HG02759 (cell line): ENCODE results near the gene TLR5.
"Not testable (repeated sequence)": the region's sequence is repeated elsewhere in the genome, so short reads cannot be mapped to it uniquely, and the experiment has no call there.

Source experiments
- ATAC-seq: cut with Tn5 transposase; IDR thresholded peaks from one replicate; pipeline ENCODE4 v1.9.1; 2021; ENCODE audit warnings: mild to moderate bottlenecking, moderate library complexity; ENCODE audit not compliant: unreplicated experiment

The TLR5 gene

DNA sequence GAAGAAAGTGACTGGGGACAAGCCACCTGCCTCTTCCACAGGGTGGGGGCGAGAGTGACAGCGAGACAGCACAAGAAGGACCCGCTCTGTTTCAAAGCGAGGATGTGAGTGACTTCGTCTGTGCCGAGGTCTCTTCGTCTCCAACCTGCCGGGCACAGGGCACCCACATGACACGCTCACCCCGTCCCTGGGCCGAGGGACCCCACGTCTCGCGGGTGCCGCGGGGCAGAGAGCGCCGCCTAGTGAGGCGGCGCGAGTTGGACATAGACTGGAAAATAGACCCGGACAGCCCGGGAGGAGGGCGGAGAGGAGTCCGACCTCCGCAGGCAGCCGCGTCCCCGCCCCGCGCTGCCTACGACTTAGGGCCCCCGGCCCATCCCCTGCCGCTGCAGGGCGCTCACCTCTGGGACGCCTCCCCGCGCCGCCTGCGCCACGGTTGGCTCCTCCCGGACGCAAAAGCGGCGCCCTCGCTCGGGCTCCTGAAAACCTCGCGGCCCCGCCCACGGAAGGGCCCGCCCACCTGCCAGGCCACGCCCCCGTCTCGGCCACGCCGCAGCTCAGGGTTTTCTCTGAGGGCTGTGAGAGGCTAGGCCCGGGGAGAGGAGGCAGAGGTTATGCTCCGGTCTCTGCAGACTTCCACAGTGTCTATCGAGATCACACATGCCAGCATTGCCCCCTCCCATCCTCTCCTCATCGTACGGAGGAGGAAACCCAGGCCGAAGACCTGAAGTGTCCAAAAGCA is at the start of gene TLR5:
TLR5 (minus strand) TSS at position 454 of the 742 bp plus-strand sequence. CDS start 30,217 bp downstream, outside the sequence.
- ATAC-seq = peak; percentile 92

DNA sequence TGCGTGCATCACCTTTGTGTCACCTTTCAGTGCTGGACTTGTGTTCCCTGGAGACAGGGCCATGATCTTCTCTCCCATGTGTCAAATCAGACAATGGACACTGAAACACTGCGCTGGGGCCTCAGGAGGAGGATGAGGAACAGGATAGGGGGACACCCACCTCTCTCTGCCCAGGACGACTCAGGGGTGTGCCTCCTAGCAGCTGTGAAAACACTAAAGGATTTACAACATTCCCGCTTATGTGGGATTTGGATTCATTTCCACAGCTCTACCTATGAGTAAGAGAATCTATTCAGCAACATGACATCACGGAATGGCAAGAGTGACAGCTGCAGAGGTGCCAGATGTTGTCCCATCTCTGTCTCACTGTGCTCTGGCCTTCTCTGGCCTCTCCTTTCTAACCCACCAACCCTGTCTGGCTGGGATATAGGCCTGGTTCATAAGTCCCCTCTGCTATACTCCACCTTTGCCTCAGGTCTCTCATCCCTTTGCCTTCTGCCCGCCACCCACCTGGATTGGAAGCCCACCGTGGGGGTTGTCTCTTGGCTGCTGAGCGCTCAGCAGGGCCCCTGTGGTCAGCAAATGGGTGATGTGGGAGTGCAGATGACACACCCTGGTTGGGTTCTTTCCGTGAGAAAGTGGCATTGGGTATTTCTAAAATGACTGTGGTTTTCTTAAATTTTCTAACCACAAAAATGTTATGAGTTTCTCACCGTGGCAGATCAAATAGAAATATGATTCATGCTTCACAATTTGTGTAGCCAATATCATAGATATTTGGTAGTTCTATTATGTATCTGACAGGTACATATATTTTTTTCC is 47.1 kb upstream of the TLR5 start:
- peak; percentile 77 for ATAC-seq

- ATAC-seq = no peak
These were observed 46.5 kb upstream of the TLR5 start for GRCh38 chr1:223189525-223189902.

GRCh38 chr1:223188618-223189356 is 45.7 kb upstream of the TLR5 start:
- no peak for ATAC-seq

DNA sequence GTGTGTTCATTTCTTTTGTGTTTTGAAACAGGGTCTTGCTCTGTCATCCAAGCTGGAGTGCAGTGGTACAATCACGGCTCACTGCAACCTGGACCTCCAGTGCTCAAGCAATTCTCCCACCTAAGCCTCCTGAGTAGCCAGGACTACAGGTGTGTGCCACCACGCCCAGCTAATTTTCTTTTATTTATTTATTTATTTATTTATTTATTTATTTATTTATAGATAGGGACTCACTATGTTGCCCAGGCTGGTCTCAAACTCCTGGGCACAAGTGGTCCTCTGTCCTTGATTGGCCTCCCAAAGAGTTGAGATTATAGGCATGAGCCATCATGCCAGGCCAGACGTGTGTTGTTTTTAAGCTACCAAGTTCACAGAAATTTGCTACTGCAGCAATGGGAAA is 43.8 kb upstream of the TLR5 start:
- ATAC-seq = no peak

GRCh38 chr1:223183268-223183862 is 40.3 kb upstream of the TLR5 start:
- no peak for ATAC-seq

- ATAC-seq = no peak
These were observed 37.8 kb upstream of the TLR5 start for GRCh38 chr1:223180731-223181321.

DNA sequence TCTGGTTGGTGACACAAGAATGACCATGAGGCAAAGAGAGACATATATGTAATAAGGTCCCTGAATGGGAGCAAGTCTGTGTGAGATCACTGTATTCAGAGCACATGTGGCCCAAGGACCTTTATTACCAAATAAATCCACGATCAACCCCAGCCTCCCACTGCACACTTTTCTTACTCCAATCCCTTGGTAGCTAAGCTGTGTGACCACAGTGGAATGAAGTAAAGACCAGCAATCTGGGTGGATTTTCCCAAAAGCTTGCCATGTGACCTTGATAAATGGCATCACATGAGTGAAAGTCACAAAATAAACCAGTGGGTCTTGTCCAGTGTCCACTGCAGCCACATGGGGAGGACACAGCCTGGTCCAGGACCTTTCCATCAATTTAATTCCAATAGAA is 36.7 kb upstream of the TLR5 start:
- no peak for ATAC-seq

DNA sequence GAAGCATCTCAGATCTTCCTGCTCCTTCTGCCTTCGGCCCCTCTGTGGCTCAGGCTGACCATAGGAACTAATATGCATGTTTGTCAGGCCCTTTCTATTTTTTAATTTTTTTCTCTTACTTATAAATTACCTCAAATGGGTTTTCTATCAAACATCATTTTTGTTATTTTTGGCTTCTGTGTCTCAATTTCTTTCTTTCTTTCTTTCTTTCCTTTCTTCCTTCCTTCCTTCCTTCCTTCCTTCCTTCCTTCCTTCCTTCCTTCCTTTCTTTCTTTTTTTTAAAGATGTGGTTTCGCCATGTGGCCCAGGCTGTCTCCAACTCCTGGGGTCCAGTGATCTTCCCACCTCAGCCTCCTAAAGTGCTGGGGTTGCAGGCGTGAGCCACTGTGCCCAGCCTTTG is 36.2 kb upstream of the TLR5 start:
- ATAC-seq = no peak

DNA sequence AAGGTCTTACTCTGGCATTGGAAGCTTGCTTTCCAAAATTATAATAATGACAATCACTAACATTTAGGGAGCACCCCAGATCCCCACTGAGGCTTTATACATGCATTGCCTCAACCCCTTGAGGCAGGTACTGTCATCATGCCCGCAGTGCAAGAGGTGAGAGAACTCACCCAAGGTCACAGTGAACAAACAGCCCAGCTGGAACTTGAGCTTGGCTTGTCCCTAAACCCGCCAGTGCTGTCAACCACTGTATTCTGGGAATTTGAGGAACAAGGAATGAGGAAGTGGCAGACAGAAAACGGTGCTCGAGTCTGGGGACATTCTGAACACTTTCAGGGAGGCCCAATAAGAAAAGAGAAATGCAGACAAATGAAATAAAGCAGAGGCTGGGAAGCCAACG is 34.6 kb upstream of the TLR5 start:
- no peak for ATAC-seq

DNA sequence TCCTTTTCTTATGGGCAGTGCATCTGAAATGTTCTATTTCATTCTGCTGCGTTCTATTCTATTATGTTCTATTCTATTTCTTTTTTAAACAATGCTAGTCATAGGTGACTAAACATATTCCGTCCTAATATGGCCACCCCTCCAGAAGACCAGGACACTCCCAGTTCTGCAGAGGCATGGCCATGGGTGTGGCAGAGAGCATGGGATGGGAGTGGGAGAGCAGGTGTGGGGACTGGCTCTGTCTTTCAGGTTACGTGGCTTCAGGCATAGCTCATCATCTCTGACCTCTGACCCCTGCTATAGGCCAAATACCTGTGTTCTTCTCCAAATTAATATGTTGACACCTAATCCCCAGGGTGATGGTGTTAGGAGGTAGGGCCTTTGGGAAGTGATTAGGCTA is 33.4 kb upstream of the TLR5 start:
- no peak for ATAC-seq

DNA sequence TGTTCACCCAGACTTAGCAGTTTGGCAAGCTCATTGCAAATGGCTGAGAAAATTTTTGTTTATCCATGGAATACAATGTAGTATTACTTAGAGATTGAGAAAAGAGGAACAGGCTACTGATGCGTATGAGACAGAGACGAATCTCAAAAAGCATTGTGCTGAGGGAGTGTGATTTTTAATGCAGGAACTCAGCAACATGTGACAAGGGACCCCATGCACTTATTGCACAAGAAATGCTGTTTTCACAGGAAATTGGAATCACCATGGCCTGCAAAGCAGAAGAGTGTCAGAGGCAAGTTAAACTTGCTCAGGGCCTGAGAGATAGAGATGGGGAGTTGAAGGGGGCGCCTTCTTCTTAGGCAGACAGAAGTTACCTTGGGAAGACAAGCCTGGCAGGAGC is 32.6 kb upstream of the TLR5 start:
- no peak for ATAC-seq

GRCh38 chr1:223175032-223175431 is 32.0 kb upstream of the TLR5 start:
- ATAC-seq = no peak

- not testable (repeated sequence) for ATAC-seq
These were observed 26.4 kb upstream of the TLR5 start for GRCh38 chr1:223169458-223169857.

GRCh38 chr1:223161321-223161720 is 18.3 kb upstream of the TLR5 start:
- no peak for ATAC-seq

DNA sequence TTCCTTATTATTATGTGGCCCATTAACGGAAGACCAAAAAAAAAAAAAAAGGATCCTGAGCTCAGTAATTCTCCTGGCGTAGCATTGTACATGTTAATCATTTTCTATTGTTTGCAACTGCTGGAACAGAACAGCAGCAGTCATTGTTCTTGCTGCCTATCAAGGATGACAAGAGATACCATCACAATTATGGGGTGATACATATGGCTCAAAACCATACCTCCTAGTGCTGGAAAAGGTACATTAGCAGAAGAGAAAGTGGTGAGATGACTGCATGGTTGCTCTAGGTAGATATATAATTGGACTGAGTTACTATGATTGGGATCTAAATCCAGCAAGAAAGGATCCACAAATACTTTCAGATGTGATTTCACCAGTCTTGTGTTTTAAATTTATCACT is 13.3 kb upstream of the TLR5 start:
- no peak for ATAC-seq

GRCh38 chr1:223155153-223155552 is 12.1 kb upstream of the TLR5 start:
- no peak for ATAC-seq

GRCh38 chr1:223153177-223154119 is 10.4 kb upstream of the TLR5 start:
- no peak for ATAC-seq

- no peak for ATAC-seq
These were observed 9.4 kb upstream of the TLR5 start for GRCh38 chr1:223152399-223152798.

DNA sequence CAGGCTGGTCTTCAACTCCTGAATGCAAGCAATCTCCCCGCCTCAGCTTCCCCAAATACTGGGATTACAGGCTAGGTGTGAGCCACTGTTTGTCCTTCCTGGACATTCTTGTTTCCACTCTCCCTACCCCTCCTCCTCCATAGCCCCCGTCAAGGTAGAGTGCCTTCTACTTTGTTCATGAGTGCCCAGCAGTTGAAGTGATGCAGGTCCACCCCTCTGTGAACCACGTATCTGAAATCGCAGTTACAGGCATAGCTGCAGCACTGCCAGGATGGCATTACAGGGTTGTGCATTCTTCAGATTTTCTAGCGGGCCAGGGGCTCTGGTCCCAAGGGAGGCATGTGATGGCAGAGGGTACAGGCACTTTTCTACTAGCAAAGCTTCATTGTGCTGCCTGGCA is 7.4 kb upstream of the TLR5 start:
- no peak for ATAC-seq
